Measurements from ENCODE around the gene PPOX. TPM values are rescaled to one million over a fixed set of nuclear protein-coding genes. Genes with fewer than 3 reads are reported as not detected.

The PPOX gene
- polyA plus RNA-seq, 1 of the 3 experiments (the other 2 are of a cell fraction), result 30.7 TPM

DNA sequence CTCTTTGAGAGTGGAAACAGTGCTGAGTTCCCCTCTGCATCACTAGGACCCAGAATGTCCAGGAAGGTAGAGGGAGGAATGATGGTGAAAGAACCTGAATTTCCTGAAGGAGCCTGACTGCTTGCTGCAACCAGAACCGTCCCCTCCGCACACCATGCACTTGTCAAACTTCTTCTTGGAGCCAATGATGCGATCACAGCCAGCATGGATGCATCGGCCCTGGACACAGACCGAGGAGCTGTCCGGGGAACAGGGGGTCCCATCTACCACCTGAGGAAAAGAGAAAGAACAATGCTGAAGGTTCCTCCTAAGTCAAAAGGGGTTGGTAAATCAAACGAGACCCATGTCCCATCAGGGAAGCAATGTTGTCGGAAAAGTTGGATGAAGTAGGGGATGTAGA lies 25.7 kb downstream of the PPOX start:
- DNase-seq, result no peak
- Histone ChIP-seq H4K20me1 (ENCODE audit: insufficient read depth) (no peaks in the 10 kb centered on the region), H3K79me2 (ENCODE audit: insufficient read depth) (no peaks in the 10 kb centered on the region), H3K36me3 (replicated peaks in 1 of 2; ENCODE audit: control insufficient read depth in 1 of 2, insufficient read depth in 2 of 2, low read length in 1 of 2) (peaks cover 0 to 19% of the 10 kb centered on the region in 2 experiments), H2AFZ (ENCODE audit: low read depth) (no peak overlapping the region), H3K9me3 (no peaks in the 10 kb centered on the region), H3F3A (replicated peaks; ENCODE audit: insufficient read depth) (no peaks in the 10 kb centered on the region), H3K9ac (no peak overlapping the region), H3K9me2 (no peaks in the 10 kb centered on the region), H3K27ac (ENCODE audit: low read depth in 2 of 2, low read length in 1 of 2) (no peak overlapping the region), H3K4me1 (ENCODE audit: control insufficient read depth in 1 of 2, insufficient read depth in 2 of 2, low read depth in 1 of 2, low read length in 1 of 2) (peaks cover 5 to 27% of the 10 kb centered on the region in 2 experiments; a peak in 3 of 4 replicates), H3K4me2 (no peak overlapping the region), H3K4me3 (ENCODE audit: low read depth in 2 of 2, low read length in 1 of 2) (no peak overlapping the region), H3K27me3 (ENCODE audit: insufficient read depth) (no peaks in the 10 kb centered on the region)
- ChIA-PET CTCF (interaction anchor here (0.6 to 7.0 kb wide), 24 partner anchors 11 to 195 kb away, joined by 3 to 65 read pairs (median 6); partner anchors contain the start of genes APOA2, B4GALT3, CFAP126 and FCER1G), POLR2A (interaction anchor here (1.1 to 1.4 kb wide), 2 partner anchors 10 to 34 kb away, joined by 3 read pairs; partner anchors contain the start of genes NDUFS2 and TOMM40L)
- WGBS (ENCODE audit: low lambda C conversion rate), result 55% methylated on average over 8 of the region's 8 CpGs
- TF ChIP-seq NRF1 (IDR thresholded peaks at IDR 0.05; ENCODE audit: low read depth, low read length), result no peak
- TF ChIP-seq, protein P1, sequence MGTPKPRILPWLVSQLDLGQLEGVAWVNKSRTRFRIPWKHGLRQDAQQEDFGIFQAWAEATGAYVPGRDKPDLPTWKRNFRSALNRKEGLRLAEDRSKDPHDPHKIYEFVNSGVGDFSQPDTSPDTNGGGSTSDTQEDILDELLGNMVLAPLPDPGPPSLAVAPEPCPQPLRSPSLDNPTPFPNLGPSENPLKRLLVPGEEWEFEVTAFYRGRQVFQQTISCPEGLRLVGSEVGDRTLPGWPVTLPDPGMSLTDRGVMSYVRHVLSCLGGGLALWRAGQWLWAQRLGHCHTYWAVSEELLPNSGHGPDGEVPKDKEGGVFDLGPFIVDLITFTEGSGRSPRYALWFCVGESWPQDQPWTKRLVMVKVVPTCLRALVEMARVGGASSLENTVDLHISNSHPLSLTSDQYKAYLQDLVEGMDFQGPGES (IDR thresholded peaks at IDR 0.05; ENCODE audit: low read depth, low read length), result no peak
- no peak for TF ChIP-seq GABPA (IDR thresholded peaks at IDR 0.05; ENCODE audit: low read depth)
- TF ChIP-seq JUND (IDR thresholded peaks at IDR 0.05), result no peak
- TF ChIP-seq RXRA (IDR thresholded peaks at IDR 0.05; ENCODE audit: borderline replicate concordance, low read depth), result no peak
- TF ChIP-seq NFIC (IDR thresholded peaks at IDR 0.05; ENCODE audit: borderline replicate concordance), result no peak
- TF ChIP-seq EP300 (IDR thresholded peaks at IDR 0.05; ENCODE audit: borderline replicate concordance in 1 of 2, low read depth in 1 of 2, low read length in 1 of 2), result no peak
- TF ChIP-seq MAX (IDR thresholded peaks at IDR 0.05; ENCODE audit: low read depth), result no peak
- no peak for TF ChIP-seq TEAD4 (IDR thresholded peaks at IDR 0.05; ENCODE audit: borderline replicate concordance, insufficient read depth)
- TF ChIP-seq EZH2phosphoT487 (IDR thresholded peaks at IDR 0.05; ENCODE audit: borderline replicate concordance, low read depth), result no peak
- no peak for TF ChIP-seq MXI1 (IDR thresholded peaks at IDR 0.05; ENCODE audit: low read depth, low read length)
- TF ChIP-seq FOXJ3 (CRISPR knock-in tag; IDR thresholded peaks at IDR 0.05), result no peak

DNA sequence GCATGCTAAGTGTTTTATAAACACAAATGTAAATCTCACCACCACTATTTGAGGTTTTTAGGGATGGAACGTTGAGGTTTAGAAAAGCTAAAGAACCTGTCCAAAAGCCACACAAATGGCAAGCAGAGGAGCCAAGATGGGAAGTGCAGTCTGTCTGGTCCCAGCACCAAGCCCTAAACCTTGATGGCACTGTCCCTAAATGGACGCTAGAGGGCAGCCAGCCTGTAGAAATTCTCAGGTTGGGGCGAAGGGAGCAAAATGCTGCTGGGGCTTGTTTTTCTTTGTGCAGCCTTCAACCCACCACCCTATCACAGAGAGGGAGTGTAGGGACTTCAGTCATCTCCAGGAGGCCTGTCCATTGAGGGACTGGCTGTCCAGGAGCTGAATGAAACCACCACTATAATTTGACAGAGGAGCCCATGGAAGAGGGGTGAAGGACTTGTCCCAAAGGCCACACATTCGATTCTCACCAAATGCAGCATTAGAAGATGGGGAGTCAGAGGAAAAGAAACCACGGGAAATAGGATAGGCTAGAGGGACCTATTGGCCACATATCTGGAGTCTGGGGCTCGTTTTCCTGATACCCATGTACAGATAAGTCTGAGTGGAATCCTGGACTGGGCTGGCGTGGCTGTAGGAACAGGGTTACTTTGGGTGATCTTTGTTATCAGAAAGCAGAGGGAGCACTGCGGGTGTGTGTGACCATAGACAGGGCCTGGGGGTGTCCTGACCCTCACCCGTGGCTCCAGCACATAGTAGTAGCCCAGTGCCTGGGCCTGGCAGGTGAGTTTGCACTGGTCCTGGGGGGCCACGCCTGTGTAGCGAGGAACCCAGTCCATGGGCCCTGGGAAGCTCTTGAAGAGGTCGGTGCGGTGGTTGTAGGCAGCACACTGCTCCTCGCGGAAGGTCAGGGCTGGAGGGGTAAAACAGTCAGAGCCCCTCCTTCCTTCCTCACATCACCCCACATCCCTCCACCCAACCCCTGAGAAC lies 26.5 kb downstream of the PPOX start:
- Histone ChIP-seq H3K4me1 (ENCODE audit: control insufficient read depth in 1 of 2, insufficient read depth in 2 of 2, low read depth in 1 of 2, low read length in 1 of 2) (peaks cover 11 to 35% of the 10 kb centered on the region in 2 experiments; a peak in 3 of 4 replicates), H3K4me2 (no peak overlapping the region), H3K79me2 (ENCODE audit: insufficient read depth) (no peaks in the 10 kb centered on the region), H3K36me3 (replicated peaks in 1 of 2; ENCODE audit: control insufficient read depth in 1 of 2, insufficient read depth in 2 of 2, low read length in 1 of 2) (peaks cover 0 to 19% of the 10 kb centered on the region in 2 experiments), H3K4me3 (ENCODE audit: low read depth in 2 of 2, low read length in 1 of 2) (no peak overlapping the region), H2AFZ (ENCODE audit: low read depth) (peak overlapping the region; percentile 80), H3K27ac (ENCODE audit: low read depth in 2 of 2, low read length in 1 of 2) (peak overlapping the region in 1 of 2 experiments; percentile 48; a peak in 2 of 4 replicates), H3F3A (replicated peaks; ENCODE audit: insufficient read depth) (no peaks in the 10 kb centered on the region), H3K9me2 (no peaks in the 10 kb centered on the region), H3K9me3 (no peaks in the 10 kb centered on the region), H3K27me3 (ENCODE audit: insufficient read depth) (no peaks in the 10 kb centered on the region), H4K20me1 (ENCODE audit: insufficient read depth) (no peaks in the 10 kb centered on the region), H3K9ac (no peak overlapping the region)
- peak; percentile 86 for TF ChIP-seq CTCF (IDR thresholded peaks at IDR 0.05)
- TF ChIP-seq SMC3 (IDR thresholded peaks at IDR 0.05; ENCODE audit: low read depth, low read length), result peak; percentile 87
- peak; percentile 37 for TF ChIP-seq CHD2 (IDR thresholded peaks at IDR 0.05; ENCODE audit: low read length, partially characterized antibody)
- peak; percentile 85 for TF ChIP-seq RAD21 (IDR thresholded peaks at IDR 0.05; ENCODE audit: low read length)
- no peak for TF ChIP-seq TAF1 (IDR thresholded peaks at IDR 0.05; ENCODE audit: borderline replicate concordance, low read depth, low read length)
- CTCF ChIA-PET, result interaction anchor here (0.6 to 7.0 kb wide), 28 partner anchors 11 to 194 kb away, joined by 3 to 65 read pairs (median 6); partner anchors contain the start of genes APOA2, CFAP126, FCER1G and NDUFS2
- POLR2A ChIA-PET, result interaction anchor here (1.1 to 1.4 kb wide), 2 partner anchors 9 to 33 kb away, joined by 3 read pairs; partner anchors contain the start of genes NDUFS2 and TOMM40L
- peak; percentile 89 for DNase-seq
- 29% methylated on average over 8 of the region's 15 CpGs for WGBS (ENCODE audit: low lambda C conversion rate)
